ENCODE measurements around the gene NAXE.

DNA sequence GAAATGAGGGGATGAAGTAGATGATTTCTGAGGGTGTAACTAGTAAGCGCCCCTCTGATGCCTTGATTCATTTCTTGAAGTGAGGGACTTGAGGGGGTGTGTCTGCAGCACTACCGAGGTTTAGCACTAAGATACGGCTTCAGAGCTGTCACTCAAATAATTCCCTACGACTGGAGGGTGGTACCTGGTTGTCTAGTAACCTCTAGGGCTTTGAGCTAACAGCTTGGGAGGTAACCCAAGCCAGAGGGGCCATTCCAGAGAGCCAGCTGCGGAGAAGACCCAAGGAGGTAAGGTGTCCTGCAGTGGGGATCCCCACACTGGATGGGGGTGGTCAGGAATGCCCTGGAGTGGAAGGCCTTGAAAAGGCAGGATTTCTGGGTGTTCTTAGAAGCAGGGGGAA, 12.1 kb upstream of the NAXE start, which contains the start of gene TTC24:
- TF ChIP-seq, protein P1, sequence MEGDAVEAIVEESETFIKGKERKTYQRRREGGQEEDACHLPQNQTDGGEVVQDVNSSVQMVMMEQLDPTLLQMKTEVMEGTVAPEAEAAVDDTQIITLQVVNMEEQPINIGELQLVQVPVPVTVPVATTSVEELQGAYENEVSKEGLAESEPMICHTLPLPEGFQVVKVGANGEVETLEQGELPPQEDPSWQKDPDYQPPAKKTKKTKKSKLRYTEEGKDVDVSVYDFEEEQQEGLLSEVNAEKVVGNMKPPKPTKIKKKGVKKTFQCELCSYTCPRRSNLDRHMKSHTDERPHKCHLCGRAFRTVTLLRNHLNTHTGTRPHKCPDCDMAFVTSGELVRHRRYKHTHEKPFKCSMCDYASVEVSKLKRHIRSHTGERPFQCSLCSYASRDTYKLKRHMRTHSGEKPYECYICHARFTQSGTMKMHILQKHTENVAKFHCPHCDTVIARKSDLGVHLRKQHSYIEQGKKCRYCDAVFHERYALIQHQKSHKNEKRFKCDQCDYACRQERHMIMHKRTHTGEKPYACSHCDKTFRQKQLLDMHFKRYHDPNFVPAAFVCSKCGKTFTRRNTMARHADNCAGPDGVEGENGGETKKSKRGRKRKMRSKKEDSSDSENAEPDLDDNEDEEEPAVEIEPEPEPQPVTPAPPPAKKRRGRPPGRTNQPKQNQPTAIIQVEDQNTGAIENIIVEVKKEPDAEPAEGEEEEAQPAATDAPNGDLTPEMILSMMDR (IDR thresholded peaks at IDR 0.05) = no peak
- TF ChIP-seq EZH2 (IDR thresholded peaks at IDR 0.05) (no peak), EZH2phosphoT487 (IDR thresholded peaks at IDR 0.05) (no peak)

Data from neural progenitor cell (in vitro differentiated cells).